Measurements from ENCODE around the gene QKI.

DNA sequence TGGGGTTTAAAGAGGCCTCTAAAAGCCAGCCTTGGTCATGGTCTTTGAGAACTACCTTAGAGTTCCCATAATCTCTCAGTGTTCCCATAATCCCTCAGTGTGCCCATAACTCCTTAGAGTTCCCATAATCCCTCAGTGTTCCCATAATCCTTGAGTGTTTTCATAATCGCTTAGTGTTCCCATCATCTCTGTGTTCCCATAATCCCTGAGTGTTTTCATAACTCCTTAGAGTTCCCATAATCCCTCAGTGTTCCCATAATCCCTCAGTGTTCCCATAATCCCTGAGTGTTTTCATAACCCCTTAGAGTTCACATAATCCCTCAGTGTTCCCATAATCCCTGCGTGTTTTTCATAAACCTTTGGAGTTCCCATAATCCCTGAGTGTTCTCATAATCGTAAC, 199.2 kb downstream of the QKI start:
- TF ChIP-seq, protein P1, sequence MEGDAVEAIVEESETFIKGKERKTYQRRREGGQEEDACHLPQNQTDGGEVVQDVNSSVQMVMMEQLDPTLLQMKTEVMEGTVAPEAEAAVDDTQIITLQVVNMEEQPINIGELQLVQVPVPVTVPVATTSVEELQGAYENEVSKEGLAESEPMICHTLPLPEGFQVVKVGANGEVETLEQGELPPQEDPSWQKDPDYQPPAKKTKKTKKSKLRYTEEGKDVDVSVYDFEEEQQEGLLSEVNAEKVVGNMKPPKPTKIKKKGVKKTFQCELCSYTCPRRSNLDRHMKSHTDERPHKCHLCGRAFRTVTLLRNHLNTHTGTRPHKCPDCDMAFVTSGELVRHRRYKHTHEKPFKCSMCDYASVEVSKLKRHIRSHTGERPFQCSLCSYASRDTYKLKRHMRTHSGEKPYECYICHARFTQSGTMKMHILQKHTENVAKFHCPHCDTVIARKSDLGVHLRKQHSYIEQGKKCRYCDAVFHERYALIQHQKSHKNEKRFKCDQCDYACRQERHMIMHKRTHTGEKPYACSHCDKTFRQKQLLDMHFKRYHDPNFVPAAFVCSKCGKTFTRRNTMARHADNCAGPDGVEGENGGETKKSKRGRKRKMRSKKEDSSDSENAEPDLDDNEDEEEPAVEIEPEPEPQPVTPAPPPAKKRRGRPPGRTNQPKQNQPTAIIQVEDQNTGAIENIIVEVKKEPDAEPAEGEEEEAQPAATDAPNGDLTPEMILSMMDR (IDR thresholded peaks at IDR 0.05; ENCODE audit: insufficient read depth, low read depth, low read length): no peak
- no peak for TF ChIP-seq EZH2 (IDR thresholded peaks at IDR 0.05; ENCODE audit: insufficient read depth, low read length)
